KMS-11 (cell line): ENCODE measurements around the gene AP5Z1.

Experiments
- H2AFZ ChIP-seq: fragments of 200-600 bp; sonication (generic); 2 replicates; pipeline ENCODE4 v1.6.1; 2016; ENCODE audit warnings: antibody characterized with exemption, mixed run types, low read depth
- H3K27ac ChIP-seq: fragments of 200-600 bp; sonication (generic); 2 replicates; pipeline ENCODE4 v1.6.1; 2016; ENCODE audit warnings: mild to moderate bottlenecking, mixed run types
- H3K27me3 ChIP-seq: fragments of 200-600 bp; sonication (generic); 2 replicates; pipeline ENCODE4 v1.6.1; 2017; ENCODE audit warnings: mild to moderate bottlenecking, low read depth, mixed run types, moderate library complexity; ENCODE audit not compliant: insufficient read depth
- H3K36me3 ChIP-seq: fragments of 200-600 bp; sonication (generic); 2 replicates; pipeline ENCODE4 v1.6.1; 2017; ENCODE audit warnings: mild to moderate bottlenecking, mixed run types; ENCODE audit not compliant: insufficient read depth
- H3K4me1 ChIP-seq: fragments of 200-600 bp; sonication (generic); 2 replicates; pipeline ENCODE4 v1.6.1; 2016; ENCODE audit warnings: mild to moderate bottlenecking, low read depth, mixed run types; ENCODE audit not compliant: poor library complexity, severe bottlenecking
- H3K4me2 ChIP-seq: fragments of 200-600 bp; sonication (generic); 2 replicates; pipeline ENCODE4 v1.7.0; 2016; ENCODE audit warnings: mild to moderate bottlenecking, mixed run types
- H3K4me3 ChIP-seq: fragments of 200-600 bp; sonication (generic); IDR thresholded peaks from 2 replicates; pipeline ENCODE4 v1.6.1; 2017; ENCODE audit warnings: low read depth, low read length, mixed read lengths; ENCODE audit not compliant: insufficient read depth
- H3K79me2 ChIP-seq: fragments of 200-600 bp; sonication (generic); 2 replicates; pipeline ENCODE4 v1.6.1; 2016; ENCODE audit warnings: low read depth, mixed run types; ENCODE audit not compliant: insufficient read depth
- H3K9ac ChIP-seq: fragments of 200-600 bp; sonication (generic); 2 replicates; pipeline ENCODE4 v1.6.1; 2016; ENCODE audit warnings: mild to moderate bottlenecking, mixed run types
- H4K20me1 ChIP-seq: fragments of 200-600 bp; sonication (generic); 2 replicates; pipeline ENCODE4 v1.6.1; 2016; ENCODE audit warnings: mild to moderate bottlenecking, mixed run types; ENCODE audit not compliant: insufficient read depth
- CTCF ChIP-seq: fragments of 200-600 bp; sonication (generic); conservative IDR thresholded peaks from 2 replicates; pipeline ENCODE4 v1.6.1; 2017; ENCODE audit warnings: low read depth, mild to moderate bottlenecking, antibody characterized with exemption, low read length, moderate library complexity, mixed read lengths

Gene AP5Z1

GRCh38 chr7:4820405-4820966, 45.1 kb downstream of the AP5Z1 start:
- H3K9ac ChIP-seq, result no peak overlapping the region
- no peaks in the 10 kb centered on the region for H3K4me1 ChIP-seq
- no peak overlapping the region for H3K4me2 ChIP-seq
- no peaks in the 10 kb centered on the region for H4K20me1 ChIP-seq
- H3K4me3 ChIP-seq, result no peak overlapping the region
- no peak overlapping the region for H3K27ac ChIP-seq
- TF ChIP-seq CTCF, result no peak
- H3K27me3 ChIP-seq, result no peaks in the 10 kb centered on the region
- H2AFZ ChIP-seq, result no peak overlapping the region
- no peaks in the 10 kb centered on the region for H3K36me3 ChIP-seq
- H3K79me2 ChIP-seq, result no peaks in the 10 kb centered on the region

GRCh38 chr7:4820967-4821471, 45.6 kb downstream of the AP5Z1 start:
- TF ChIP-seq CTCF, result no peak
- Histone ChIP-seq H4K20me1 (no peaks in the 10 kb centered on the region), H3K4me2 (no peak overlapping the region), H3K27me3 (no peaks in the 10 kb centered on the region), H3K4me3 (no peak overlapping the region), H3K9ac (no peak overlapping the region), H3K27ac (no peak overlapping the region), H3K79me2 (no peaks in the 10 kb centered on the region), H3K36me3 (no peaks in the 10 kb centered on the region), H3K4me1 (no peaks in the 10 kb centered on the region), H2AFZ (no peak overlapping the region)

GRCh38 chr7:4822677-4823076, 47.3 kb downstream of the AP5Z1 start:
- H3K4me2 ChIP-seq, result no peak overlapping the region
- no peak overlapping the region for H2AFZ ChIP-seq
- no peaks in the 10 kb centered on the region for H3K36me3 ChIP-seq
- no peaks in the 10 kb centered on the region for H3K27me3 ChIP-seq
- H4K20me1 ChIP-seq, result no peaks in the 10 kb centered on the region
- no peak for TF ChIP-seq CTCF
- no peaks in the 10 kb centered on the region for H3K79me2 ChIP-seq
- no peak overlapping the region for H3K27ac ChIP-seq
- H3K4me1 ChIP-seq, result no peaks in the 10 kb centered on the region
- H3K9ac ChIP-seq, result no peak overlapping the region
- no peak overlapping the region for H3K4me3 ChIP-seq

GRCh38 chr7:4823441-4824119, 48.2 kb downstream of the AP5Z1 start:
- Histone ChIP-seq H2AFZ (no peak overlapping the region), H3K4me1 (no peaks in the 10 kb centered on the region), H3K27ac (no peak overlapping the region), H4K20me1 (no peaks in the 10 kb centered on the region), H3K79me2 (no peaks in the 10 kb centered on the region), H3K27me3 (no peaks in the 10 kb centered on the region), H3K4me2 (no peak overlapping the region), H3K4me3 (no peak overlapping the region), H3K36me3 (no peaks in the 10 kb centered on the region), H3K9ac (no peak overlapping the region)
- TF ChIP-seq CTCF, result no peak
